B cell (primary cell): ENCODE data around the gene SMIM28.

ENCODE experiments used
- EZH2 ChIP-seq: IDR thresholded peaks from 2 replicates; pipeline ENCODE4 v1.6.1; 2012; ENCODE audit warnings: borderline replicate concordance, low read depth, mild to moderate bottlenecking, moderate library complexity, low read length; ENCODE audit not compliant: insufficient read depth, poor library complexity, severe bottlenecking
- TF ChIP-seq, protein P1 (sequence below): fragments of 200-600 bp; IDR thresholded peaks from one replicate; pipeline ENCODE4 v1.8.0; 2022; ENCODE audit warnings: antibody characterized with exemption, mild to moderate bottlenecking

DNA sequence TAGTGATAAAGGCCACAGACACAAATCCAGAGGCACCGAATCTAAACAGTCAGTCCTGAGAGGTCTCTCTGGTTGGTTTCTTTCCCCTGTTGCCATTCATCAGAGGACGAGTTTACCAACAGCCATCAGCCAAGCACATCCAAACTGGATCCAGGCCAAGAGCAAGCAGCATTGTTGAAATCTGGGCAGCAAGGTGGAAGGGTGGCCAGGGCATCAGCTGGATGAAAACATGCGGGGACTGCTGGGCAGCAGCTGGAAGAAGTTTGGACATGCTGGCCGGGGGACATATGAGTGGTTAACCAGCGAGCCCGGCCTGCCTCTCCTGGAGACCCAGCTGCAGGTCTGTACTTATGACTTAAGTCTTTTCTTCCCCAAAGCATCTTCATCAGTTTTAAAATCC, at the start of gene SMIM28:
- TF ChIP-seq, protein P1, sequence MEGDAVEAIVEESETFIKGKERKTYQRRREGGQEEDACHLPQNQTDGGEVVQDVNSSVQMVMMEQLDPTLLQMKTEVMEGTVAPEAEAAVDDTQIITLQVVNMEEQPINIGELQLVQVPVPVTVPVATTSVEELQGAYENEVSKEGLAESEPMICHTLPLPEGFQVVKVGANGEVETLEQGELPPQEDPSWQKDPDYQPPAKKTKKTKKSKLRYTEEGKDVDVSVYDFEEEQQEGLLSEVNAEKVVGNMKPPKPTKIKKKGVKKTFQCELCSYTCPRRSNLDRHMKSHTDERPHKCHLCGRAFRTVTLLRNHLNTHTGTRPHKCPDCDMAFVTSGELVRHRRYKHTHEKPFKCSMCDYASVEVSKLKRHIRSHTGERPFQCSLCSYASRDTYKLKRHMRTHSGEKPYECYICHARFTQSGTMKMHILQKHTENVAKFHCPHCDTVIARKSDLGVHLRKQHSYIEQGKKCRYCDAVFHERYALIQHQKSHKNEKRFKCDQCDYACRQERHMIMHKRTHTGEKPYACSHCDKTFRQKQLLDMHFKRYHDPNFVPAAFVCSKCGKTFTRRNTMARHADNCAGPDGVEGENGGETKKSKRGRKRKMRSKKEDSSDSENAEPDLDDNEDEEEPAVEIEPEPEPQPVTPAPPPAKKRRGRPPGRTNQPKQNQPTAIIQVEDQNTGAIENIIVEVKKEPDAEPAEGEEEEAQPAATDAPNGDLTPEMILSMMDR = no peak
- no peak for TF ChIP-seq EZH2
